ENCODE measurements around the gene MLANA.
A peak's percentile ranks its signal among the peaks of the same experiment; 100 is the strongest.
"Not testable (repeated sequence)": the region's sequence is repeated elsewhere in the genome, so short reads cannot be mapped to it uniquely, and the experiment has no call there.

MLANA gene

GRCh38 chr9:5873439-5873838 lies 17.2 kb upstream of the MLANA start:
- H3K4me3 ChIP-seq (ENCODE audit: control insufficient read depth, low read depth, low read length) = no peak overlapping the region
- DNase-seq (ENCODE audit: low read depth) = no peak
- no peak for TF ChIP-seq CTCF (conservative IDR thresholded peaks at IDR 0.05; ENCODE audit: control insufficient read depth, insufficient read depth, low read depth, low read length)

- H3K4me3 ChIP-seq (ENCODE audit: control insufficient read depth, low read depth, low read length) = no peak overlapping the region
- no peak for DNase-seq (ENCODE audit: low read depth)
- no peak for TF ChIP-seq CTCF (conservative IDR thresholded peaks at IDR 0.05; ENCODE audit: control insufficient read depth, insufficient read depth, low read depth, low read length)
Measured at GRCh38 chr9:5874048-5874447, 16.6 kb upstream of the MLANA start.

- no peak overlapping the region for H3K4me3 ChIP-seq (ENCODE audit: control insufficient read depth, low read depth, low read length)
- DNase-seq (ENCODE audit: low read depth) = no peak
Measured at GRCh38 chr9:5876026-5876425, 14.7 kb upstream of the MLANA start.

GRCh38 chr9:5876711-5877110 lies 14.0 kb upstream of the MLANA start:
- no peak for DNase-seq (ENCODE audit: low read depth)
- no peak overlapping the region for H3K4me3 ChIP-seq (ENCODE audit: control insufficient read depth, low read depth, low read length)
- no peak for TF ChIP-seq CTCF (conservative IDR thresholded peaks at IDR 0.05; ENCODE audit: control insufficient read depth, insufficient read depth, low read depth, low read length)

More at GRCh38 chr9:5876026-5876425, 14.7 kb upstream of the MLANA start:
- TF ChIP-seq CTCF (conservative IDR thresholded peaks at IDR 0.05; ENCODE audit: control insufficient read depth, insufficient read depth, low read depth, low read length) = no peak

GRCh38 chr9:5879419-5880181 lies 11.1 kb upstream of the MLANA start:
- H3K4me3 ChIP-seq (ENCODE audit: control insufficient read depth, low read depth, low read length) = peak overlapping the region; percentile 21
- DNase-seq (ENCODE audit: low read depth) = peak; percentile 80

GRCh38 chr9:5882244-5883012 lies 8.3 kb upstream of the MLANA start:
- H3K4me3 ChIP-seq (ENCODE audit: control insufficient read depth, low read depth, low read length); DNase-seq (ENCODE audit: low read depth): not testable (repeated sequence)

More at GRCh38 chr9:5879419-5880181, 11.1 kb upstream of the MLANA start:
- no peak for TF ChIP-seq CTCF (conservative IDR thresholded peaks at IDR 0.05; ENCODE audit: control insufficient read depth, insufficient read depth, low read depth, low read length)

- TF ChIP-seq CTCF (conservative IDR thresholded peaks at IDR 0.05; ENCODE audit: control insufficient read depth, insufficient read depth, low read depth, low read length) = no peak
- H3K4me3 ChIP-seq (ENCODE audit: control insufficient read depth, low read depth, low read length) = no peak overlapping the region
- no peak for DNase-seq (ENCODE audit: low read depth)
Measured at GRCh38 chr9:5884191-5884590, 6.5 kb upstream of the MLANA start.
